VCaP (cell line): ENCODE results near the gene GRIA1.

ENCODE experiments used
- H3K27ac ChIP-seq: fragments of 450-650 bp; 2 replicates; pipeline ENCODE4 v1.5.1; 2017
- CTCF ChIP-seq: fragments of 450-650 bp; conservative IDR thresholded peaks from 2 replicates; pipeline ENCODE4 v1.5.1; 2017; ENCODE audit warnings: mild to moderate bottlenecking, moderate library complexity

GRIA1 gene

DNA sequence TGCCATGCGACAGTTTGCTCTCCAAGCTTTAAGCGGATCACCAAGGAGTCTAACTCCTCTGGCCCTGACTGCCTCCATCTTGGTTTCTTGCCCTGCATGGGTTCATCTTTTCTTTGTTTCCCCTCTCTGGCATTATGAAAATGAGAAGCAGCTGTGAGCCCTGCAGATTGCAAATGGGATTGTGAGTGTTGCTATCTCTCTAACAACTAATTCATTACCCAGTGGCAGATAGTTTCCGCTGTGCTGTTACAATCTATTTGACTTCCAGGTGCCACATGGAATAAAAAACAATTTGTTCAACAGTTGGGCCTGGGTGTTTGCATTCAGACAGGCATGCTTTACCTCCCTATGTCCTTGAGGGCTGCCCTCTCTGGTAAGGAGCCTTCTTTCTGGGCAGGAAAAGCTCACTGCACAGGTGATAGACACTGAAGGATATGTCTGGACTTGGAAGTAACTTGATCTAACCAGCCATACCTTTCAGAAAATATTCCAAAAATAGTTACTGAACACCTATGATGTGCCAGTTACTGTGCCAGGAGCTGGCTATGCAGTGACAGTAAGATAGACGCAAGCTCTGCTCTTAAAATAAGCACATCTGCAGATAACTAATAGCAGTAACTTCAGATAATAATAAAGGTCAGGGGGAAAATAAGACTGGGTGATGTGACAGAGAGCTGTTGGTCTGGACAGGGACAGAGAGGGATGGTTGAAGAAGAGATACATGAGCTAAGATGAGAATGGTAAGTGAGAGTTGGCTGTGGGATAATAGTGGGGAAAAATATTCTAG, 40.1 kb downstream of the GRIA1 start:
- TF ChIP-seq CTCF = no peak
- H3K27ac ChIP-seq = no peak overlapping the region

GRCh38 chr5:153533546-153533945, 43.1 kb downstream of the GRIA1 start:
- no peak for TF ChIP-seq CTCF
- no peak overlapping the region for H3K27ac ChIP-seq

DNA sequence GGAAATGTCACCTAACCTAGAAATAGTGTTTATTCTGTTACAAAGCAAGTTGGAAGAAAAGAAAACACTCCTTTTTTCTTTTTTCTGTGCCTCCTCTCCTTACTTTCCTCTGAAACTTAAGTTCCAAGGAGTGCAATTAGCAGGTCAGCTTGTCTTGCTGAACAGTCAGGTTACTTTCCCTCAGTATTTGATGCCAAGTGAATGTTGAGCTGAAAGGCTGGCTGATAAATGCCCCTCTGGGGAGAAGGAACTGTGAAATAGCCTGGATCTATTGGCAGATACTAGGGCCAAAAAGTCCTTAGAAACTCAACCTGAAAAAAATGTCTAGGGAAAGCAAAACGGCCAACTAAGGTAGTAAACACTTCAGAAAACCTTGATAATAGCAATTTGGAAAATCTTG, 43.6 kb downstream of the GRIA1 start:
- TF ChIP-seq CTCF = no peak
- H3K27ac ChIP-seq = no peak overlapping the region

- H3K27ac ChIP-seq = no peak overlapping the region
- TF ChIP-seq CTCF = no peak
Observed at GRCh38 chr5:153537207-153537606, 46.7 kb downstream of the GRIA1 start.

GRCh38 chr5:153539983-153540382, 49.5 kb downstream of the GRIA1 start:
- no peak for TF ChIP-seq CTCF
- no peak overlapping the region for H3K27ac ChIP-seq

DNA sequence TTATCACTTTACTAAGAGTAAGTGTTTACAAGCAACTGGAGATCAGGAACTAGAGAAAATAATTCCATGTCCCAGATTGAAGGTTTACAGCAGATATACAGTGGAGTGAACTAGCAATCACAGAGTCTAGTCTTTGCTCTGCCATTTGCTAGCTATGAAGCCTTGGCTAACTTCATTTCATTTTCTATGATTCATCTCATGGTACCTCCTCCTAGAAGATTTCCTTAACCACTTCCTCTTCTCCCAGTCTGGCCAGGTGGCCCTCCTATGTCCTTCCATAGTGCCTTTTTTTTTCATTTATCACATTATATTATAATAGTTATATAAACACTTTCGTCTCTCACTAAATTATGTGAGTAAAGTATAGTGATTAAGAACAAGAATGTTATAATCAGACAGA, 52.1 kb downstream of the GRIA1 start:
- no peak overlapping the region for H3K27ac ChIP-seq
- no peak for TF ChIP-seq CTCF

DNA sequence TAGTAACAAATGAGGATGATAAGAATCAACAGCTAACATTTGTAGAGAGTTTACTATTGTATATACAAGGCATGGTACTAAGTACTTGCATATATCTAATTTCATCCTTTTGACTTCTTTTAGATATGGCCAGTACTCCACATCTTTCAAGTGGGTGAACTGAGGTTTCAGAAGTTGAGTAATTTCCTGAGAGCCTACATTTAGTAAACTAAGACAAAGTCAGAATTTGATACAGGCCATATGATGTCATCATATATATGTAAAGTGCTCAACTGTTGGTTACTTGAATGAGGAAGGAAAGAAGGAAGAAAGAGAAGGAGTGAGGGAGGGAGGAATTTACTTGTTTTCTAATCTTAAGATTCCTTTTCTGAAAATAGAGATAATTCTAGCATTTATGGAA, 52.8 kb downstream of the GRIA1 start:
- TF ChIP-seq CTCF = no peak
- H3K27ac ChIP-seq = no peak overlapping the region
